Measurements from ENCODE around the gene SKA2. TPM values are rescaled to one million over a fixed set of nuclear protein-coding genes. Genes with fewer than 3 reads are reported as not detected.
A peak's percentile ranks its signal among the peaks of the same experiment; 100 is the strongest.
"Not testable (repeated sequence)": the region's sequence is repeated elsewhere in the genome, so short reads cannot be mapped to it uniquely, and the experiment has no call there.

SKA2 gene
- total RNA-seq, 1 experiment from 2014 or later: 118 TPM

DNA sequence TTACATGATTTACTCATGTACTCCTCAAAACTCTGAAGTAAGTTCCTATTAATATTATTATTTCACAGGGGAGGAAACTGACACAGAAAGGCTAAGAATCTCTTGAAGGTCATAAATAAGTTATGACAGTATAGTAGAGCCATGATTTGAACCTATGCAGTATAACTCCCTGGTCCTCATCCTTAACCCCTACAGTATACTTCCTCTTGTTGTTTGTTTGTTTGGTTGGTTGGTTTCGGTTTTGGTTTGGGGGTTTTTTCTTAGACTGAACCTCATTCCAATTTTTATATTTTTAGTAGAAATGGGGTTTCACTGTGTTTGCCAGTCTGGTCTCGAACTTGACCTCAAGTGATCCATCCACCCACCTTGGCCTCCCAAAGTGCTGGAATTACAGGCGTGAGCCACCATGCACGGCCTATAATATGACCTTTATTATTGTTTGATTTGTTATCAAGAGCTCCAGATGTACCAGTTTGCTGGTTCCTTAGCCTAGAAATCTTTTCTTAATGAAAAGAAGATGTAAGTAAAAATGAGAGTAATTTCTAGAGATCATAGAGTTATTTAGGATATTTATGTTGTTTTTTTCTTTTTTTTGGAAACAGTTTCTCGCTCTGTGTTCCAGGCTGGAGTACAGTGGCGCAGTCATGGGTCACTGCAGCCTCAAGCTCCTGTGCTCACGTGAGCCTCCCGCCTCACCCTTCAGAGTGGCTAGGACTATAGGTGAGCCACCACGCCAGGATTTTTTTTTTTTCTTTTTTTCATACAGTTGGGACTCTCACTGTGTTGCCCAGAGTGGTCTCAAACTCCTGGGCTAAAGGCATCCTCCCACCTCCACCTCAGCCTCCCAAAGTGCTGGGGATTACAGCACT is 5.4 kb upstream of the SKA2 start:
- Histone ChIP-seq H3K36me3 (peaks cover 34% of the 10 kb centered on the region), H3K27me3 (no peaks in the 10 kb centered on the region), H3K4me3 (peak overlapping the region; percentile 4; the same call in 1 of the 2 replicates), H3K9me3 (no peaks in the 10 kb centered on the region)
- DNase-seq: no peak

GRCh38 chr17:59155439-59156177 is 622 bp upstream of the SKA2 start, which contains the start of gene PRR11:
Gene PRR11 (plus strand): TSS chr17:59155746. CDS start chr17:59169753, 14,007 bp downstream.
- H3K4me3 ChIP-seq: peak within 1 kb of the TSS; percentile 77
- peaks cover 20% of the 10 kb centered on the region for H3K36me3 ChIP-seq
- H3K9me3 ChIP-seq: no peaks in the 10 kb centered on the region
- no peaks in the 10 kb centered on the region for H3K27me3 ChIP-seq
- peak; percentile 99 for DNase-seq

DNA sequence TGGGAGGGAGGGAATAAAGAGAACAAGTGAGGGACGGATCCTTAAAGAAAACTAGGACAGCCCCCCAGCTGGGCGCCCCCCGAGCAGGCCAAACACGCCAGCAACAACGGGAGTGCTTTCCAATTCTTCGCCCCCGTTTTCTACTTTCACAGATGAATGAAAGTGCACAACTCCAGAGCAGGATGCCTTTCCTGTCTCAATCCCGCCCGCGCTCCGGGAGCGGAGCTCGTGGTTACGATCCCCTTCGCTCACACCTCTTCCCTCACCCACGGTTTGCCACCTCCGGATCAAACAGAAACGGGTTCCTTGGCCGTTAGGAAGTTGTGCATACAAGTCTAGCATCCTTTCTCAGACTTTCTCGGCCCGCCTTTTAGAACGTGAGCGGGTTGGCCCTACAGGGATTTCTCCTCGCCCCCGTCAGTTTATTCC is 680 bp downstream of the SKA2 start:
- peaks cover 17% of the 10 kb centered on the region for H3K36me3 ChIP-seq
- H3K9me3 ChIP-seq: no peaks in the 10 kb centered on the region
- DNase-seq: peak; percentile 59
- H3K27me3 ChIP-seq: no peaks in the 10 kb centered on the region
- H3K4me3 ChIP-seq: peak overlapping the region; percentile 77

DNA sequence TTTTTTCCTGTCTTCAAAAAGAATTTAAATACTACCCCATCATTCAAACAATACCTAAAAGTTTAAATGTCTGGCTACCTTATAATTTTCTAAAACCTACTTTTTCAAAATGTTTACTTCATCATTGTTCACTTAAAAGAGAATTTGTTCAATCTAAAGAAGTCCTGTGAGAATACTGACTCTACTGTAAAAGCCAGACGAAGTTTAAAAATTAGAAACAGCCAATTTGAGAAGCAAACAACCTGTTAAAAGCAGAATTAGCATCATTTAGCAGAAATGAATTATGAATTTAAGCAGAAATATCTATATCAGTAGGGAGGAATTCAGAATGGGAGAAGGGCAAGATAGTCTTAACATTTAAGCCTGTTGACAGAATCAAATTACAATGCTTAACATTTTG is 2.1 kb downstream of the SKA2 start:
- DNase-seq: no peak
- Histone ChIP-seq H3K36me3 (peaks cover 11% of the 10 kb centered on the region), H3K9me3 (no peaks in the 10 kb centered on the region), H3K4me3 (peak overlapping the region; percentile 77), H3K27me3 (no peaks in the 10 kb centered on the region)

- Histone ChIP-seq H3K36me3 (peaks cover 6% of the 10 kb centered on the region), H3K27me3 (no peaks in the 10 kb centered on the region), H3K4me3 (peak overlapping the region; percentile 77), H3K9me3 (no peaks in the 10 kb centered on the region)
- no peak for DNase-seq
These were observed 3.4 kb downstream of the SKA2 start for GRCh38 chr17:59151591-59151990.

DNA sequence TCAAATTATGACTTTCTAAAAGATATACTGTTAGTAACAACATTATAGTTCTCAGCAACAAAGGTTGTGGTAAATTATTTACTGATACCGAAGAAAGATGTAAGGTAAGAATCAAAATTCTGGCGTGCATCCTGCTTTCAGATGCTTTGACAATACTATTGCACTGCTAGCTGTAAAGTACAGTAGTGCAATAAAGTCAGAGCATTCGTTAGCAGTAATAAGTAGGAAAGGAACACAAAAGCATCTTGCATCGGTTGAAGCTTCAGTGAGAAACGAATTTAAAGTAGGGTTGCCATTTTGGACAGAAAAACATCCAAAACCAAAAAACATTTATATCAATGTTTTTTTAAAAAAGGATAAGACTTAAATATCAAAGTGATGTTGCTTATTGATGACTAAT is 4.0 kb downstream of the SKA2 start:
- no peaks in the 10 kb centered on the region for H3K27me3 ChIP-seq
- DNase-seq: no peak
- H3K4me3 ChIP-seq: no peak overlapping the region
- H3K36me3 ChIP-seq: peaks cover 9% of the 10 kb centered on the region
- no peaks in the 10 kb centered on the region for H3K9me3 ChIP-seq

DNA sequence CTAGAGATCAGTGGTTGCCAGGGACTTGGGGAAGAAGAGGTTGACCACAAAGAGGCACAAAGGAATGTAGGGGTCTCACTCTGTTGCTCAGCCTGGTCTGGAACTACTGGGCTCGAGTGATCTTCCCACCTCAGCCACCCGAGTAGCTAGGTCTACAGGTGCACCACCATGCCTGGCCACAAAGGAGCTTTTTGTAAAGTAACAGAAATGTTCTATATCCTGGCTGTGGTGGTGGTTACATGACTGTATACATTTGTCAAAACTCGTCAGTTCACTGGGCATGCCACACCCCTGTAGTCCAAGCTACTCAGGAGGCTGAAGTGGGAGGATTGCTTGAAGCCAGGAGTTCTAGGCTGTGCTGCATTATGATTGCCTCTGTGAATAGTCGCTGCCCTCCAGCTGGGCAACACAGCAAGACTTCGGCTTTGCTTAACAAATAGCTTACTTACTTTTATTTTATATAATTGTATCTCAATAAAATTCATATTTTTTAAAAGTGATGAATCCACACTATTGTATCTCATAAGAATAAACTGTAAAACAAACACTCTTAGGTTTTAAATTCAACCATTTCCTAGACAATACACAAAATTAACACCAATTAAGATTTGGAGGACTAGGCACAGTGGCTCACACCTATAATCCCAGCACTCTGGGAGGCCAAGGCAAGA is 5.0 kb downstream of the SKA2 start:
- Histone ChIP-seq H3K9me3 (no peaks in the 10 kb centered on the region), H3K36me3 (peaks cover 10% of the 10 kb centered on the region), H3K27me3 (no peaks in the 10 kb centered on the region), H3K4me3 (no peak overlapping the region)
- no peak for DNase-seq

DNA sequence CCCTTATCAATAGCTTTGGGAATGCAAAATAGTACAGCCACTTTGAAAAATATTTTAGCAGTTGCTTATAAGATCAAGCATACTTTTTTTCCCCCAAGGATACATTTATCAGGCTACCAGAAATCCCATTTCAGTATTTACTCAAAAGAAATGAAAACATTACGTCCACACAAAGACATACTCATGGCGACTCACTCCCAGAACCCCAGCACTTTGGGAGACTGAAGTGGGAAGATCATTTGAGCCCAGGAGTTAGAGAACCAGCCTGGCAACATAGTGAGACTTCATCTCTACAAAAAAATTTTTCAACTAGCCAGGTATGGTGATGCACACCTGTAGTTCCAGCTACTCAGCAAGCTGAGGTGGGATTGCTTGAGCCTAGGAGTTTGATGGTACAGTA is 5.9 kb downstream of the SKA2 start:
- Histone ChIP-seq H3K4me3 (no peak overlapping the region), H3K27me3 (no peaks in the 10 kb centered on the region), H3K9me3 (no peaks in the 10 kb centered on the region), H3K36me3 (peaks cover 16% of the 10 kb centered on the region)
- peak; percentile 58 for DNase-seq

- Histone ChIP-seq H3K9me3 (no peaks in the 10 kb centered on the region), H3K36me3 (peaks cover 25% of the 10 kb centered on the region), H3K4me3 (no peak overlapping the region), H3K27me3 (no peaks in the 10 kb centered on the region)
- DNase-seq: no peak
These were observed 9.4 kb downstream of the SKA2 start for GRCh38 chr17:59145571-59146096.

GRCh38 chr17:59141860-59142259 is 13.1 kb downstream of the SKA2 start:
- H3K36me3 ChIP-seq: peaks cover 22% of the 10 kb centered on the region
- no peak overlapping the region for H3K4me3 ChIP-seq
- no peak for DNase-seq
- no peaks in the 10 kb centered on the region for H3K27me3 ChIP-seq
- H3K9me3 ChIP-seq: no peaks in the 10 kb centered on the region

GRCh38 chr17:59139939-59140338 is 15.0 kb downstream of the SKA2 start:
- H3K36me3 ChIP-seq: peaks cover 18% of the 10 kb centered on the region
- no peak for DNase-seq
- H3K9me3 ChIP-seq: no peaks in the 10 kb centered on the region
- no peak overlapping the region for H3K4me3 ChIP-seq
- no peaks in the 10 kb centered on the region for H3K27me3 ChIP-seq

GRCh38 chr17:59138339-59138738 is 16.6 kb downstream of the SKA2 start:
- H3K36me3 ChIP-seq, H3K27me3 ChIP-seq, H3K9me3 ChIP-seq, H3K4me3 ChIP-seq, DNase-seq: not testable (repeated sequence)

- H3K36me3 ChIP-seq: peaks cover 31% of the 10 kb centered on the region
- no peak for DNase-seq
These were observed 23.9 kb downstream of the SKA2 start for GRCh38 chr17:59131131-59131530.

DNA sequence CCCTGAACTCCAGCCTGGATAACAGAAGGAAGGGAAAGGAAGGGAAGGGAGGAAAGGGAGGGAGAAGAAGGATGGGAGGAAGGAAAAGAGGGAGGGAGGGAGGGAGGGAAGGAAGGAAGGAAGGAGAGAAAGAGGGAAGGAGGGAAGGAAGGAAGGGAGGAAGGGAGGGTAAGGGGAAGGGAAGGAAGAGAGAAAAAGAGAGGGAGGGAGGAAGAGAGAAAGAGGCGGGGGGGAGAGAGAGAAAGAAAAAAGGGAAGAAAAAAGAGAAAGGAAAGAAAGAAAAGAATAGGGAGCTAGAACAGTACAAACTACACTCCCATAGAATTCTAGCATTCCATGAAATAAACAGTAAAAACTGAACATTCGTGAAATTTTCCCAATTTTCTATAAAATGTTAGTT is 25.2 kb downstream of the SKA2 start:
- H3K4me3 ChIP-seq: no peak overlapping the region
- no peak for DNase-seq
- H3K36me3 ChIP-seq: peaks cover 32% of the 10 kb centered on the region
- no peaks in the 10 kb centered on the region; the same call in 1 of the 2 replicates for H3K9me3 ChIP-seq
- no peaks in the 10 kb centered on the region for H3K27me3 ChIP-seq

More at GRCh38 chr17:59131131-59131530, 23.9 kb downstream of the SKA2 start:
- no peaks in the 10 kb centered on the region; the same call in 1 of the 2 replicates for H3K9me3 ChIP-seq
- no peak overlapping the region for H3K4me3 ChIP-seq
- no peaks in the 10 kb centered on the region for H3K27me3 ChIP-seq

GRCh38 chr17:59126809-59127417 is 28.1 kb downstream of the SKA2 start:
- Histone ChIP-seq H3K4me3 (no peak overlapping the region), H3K9me3 (no peaks in the 10 kb centered on the region; the same call in none of the 2 replicates), H3K36me3 (peaks cover 52% of the 10 kb centered on the region), H3K27me3 (no peaks in the 10 kb centered on the region)
- no peak for DNase-seq

GRCh38 chr17:59124665-59125064 is 30.3 kb downstream of the SKA2 start:
- H3K27me3 ChIP-seq: no peaks in the 10 kb centered on the region
- H3K36me3 ChIP-seq: peaks cover 71% of the 10 kb centered on the region
- no peaks in the 10 kb centered on the region; the same call in none of the 2 replicates for H3K9me3 ChIP-seq
- H3K4me3 ChIP-seq: no peak overlapping the region
- no peak for DNase-seq

Data from MG63 (cell line).